Measurements from ENCODE around the gene COL18A1.
"Not testable (repeated sequence)": the region's sequence is repeated elsewhere in the genome, so short reads cannot be mapped to it uniquely, and the experiment has no call there.

Gene COL18A1

GRCh38 chr21:45529785-45530422 is 124.9 kb downstream of the COL18A1 start:
- TF ChIP-seq ZNF70 (CRISPR knock-in tag; IDR thresholded peaks at IDR 0.05) (no peak), OSR1 (CRISPR knock-in tag; IDR thresholded peaks at IDR 0.05) (no peak), POU6F1 (CRISPR knock-in tag; IDR thresholded peaks at IDR 0.05; ENCODE audit: borderline replicate concordance, low read depth) (no peak), TOX (CRISPR knock-in tag; IDR thresholded peaks at IDR 0.05; ENCODE audit: borderline replicate concordance) (no peak), ZFP3 (CRISPR knock-in tag; IDR thresholded peaks at IDR 0.05) (no peak), ZNF8 (CRISPR knock-in tag; IDR thresholded peaks at IDR 0.05) (no peak), GLIS3 (CRISPR knock-in tag; IDR thresholded peaks at IDR 0.05) (no peak), PPARA (CRISPR knock-in tag; IDR thresholded peaks at IDR 0.05; ENCODE audit: borderline replicate concordance) (no peak), ESRRG (CRISPR knock-in tag; IDR thresholded peaks at IDR 0.05) (no peak), BACH2 (CRISPR knock-in tag; IDR thresholded peaks at IDR 0.05; ENCODE audit: borderline replicate concordance) (no peak), RARB (CRISPR knock-in tag; IDR thresholded peaks at IDR 0.05) (no peak), ZFP30 (CRISPR knock-in tag; IDR thresholded peaks at IDR 0.05) (no peak), ZNF565 (CRISPR knock-in tag; conservative IDR thresholded peaks at IDR 0.05; ENCODE audit: low read depth) (no peak), ARNTL (CRISPR knock-in tag; IDR thresholded peaks at IDR 0.05; ENCODE audit: borderline replicate concordance, low read depth) (no peak)
- TF ChIP-seq, protein P1, sequence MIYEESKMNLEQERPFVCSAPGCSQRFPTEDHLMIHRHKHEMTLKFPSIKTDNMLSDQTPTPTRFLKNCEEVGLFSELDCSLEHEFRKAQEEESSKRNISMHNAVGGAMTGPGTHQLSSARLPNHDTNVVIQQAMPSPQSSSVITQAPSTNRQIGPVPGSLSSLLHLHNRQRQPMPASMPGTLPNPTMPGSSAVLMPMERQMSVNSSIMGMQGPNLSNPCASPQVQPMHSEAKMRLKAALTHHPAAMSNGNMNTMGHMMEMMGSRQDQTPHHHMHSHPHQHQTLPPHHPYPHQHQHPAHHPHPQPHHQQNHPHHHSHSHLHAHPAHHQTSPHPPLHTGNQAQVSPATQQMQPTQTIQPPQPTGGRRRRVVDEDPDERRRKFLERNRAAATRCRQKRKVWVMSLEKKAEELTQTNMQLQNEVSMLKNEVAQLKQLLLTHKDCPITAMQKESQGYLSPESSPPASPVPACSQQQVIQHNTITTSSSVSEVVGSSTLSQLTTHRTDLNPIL (CRISPR knock-in tag; IDR thresholded peaks at IDR 0.05; ENCODE audit: low read depth): no peak
- TF ChIP-seq, protein P2, sequence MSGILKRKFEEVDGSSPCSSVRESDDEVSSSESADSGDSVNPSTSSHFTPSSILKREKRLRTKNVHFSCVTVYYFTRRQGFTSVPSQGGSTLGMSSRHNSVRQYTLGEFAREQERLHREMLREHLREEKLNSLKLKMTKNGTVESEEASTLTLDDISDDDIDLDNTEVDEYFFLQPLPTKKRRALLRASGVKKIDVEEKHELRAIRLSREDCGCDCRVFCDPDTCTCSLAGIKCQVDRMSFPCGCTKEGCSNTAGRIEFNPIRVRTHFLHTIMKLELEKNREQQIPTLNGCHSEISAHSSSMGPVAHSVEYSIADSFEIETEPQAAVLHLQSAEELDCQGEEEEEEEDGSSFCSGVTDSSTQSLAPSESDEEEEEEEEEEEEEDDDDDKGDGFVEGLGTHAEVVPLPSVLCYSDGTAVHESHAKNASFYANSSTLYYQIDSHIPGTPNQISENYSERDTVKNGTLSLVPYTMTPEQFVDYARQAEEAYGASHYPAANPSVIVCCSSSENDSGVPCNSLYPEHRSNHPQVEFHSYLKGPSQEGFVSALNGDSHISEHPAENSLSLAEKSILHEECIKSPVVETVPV (CRISPR knock-in tag; IDR thresholded peaks at IDR 0.05): no peak
- TF ChIP-seq, protein P3, sequence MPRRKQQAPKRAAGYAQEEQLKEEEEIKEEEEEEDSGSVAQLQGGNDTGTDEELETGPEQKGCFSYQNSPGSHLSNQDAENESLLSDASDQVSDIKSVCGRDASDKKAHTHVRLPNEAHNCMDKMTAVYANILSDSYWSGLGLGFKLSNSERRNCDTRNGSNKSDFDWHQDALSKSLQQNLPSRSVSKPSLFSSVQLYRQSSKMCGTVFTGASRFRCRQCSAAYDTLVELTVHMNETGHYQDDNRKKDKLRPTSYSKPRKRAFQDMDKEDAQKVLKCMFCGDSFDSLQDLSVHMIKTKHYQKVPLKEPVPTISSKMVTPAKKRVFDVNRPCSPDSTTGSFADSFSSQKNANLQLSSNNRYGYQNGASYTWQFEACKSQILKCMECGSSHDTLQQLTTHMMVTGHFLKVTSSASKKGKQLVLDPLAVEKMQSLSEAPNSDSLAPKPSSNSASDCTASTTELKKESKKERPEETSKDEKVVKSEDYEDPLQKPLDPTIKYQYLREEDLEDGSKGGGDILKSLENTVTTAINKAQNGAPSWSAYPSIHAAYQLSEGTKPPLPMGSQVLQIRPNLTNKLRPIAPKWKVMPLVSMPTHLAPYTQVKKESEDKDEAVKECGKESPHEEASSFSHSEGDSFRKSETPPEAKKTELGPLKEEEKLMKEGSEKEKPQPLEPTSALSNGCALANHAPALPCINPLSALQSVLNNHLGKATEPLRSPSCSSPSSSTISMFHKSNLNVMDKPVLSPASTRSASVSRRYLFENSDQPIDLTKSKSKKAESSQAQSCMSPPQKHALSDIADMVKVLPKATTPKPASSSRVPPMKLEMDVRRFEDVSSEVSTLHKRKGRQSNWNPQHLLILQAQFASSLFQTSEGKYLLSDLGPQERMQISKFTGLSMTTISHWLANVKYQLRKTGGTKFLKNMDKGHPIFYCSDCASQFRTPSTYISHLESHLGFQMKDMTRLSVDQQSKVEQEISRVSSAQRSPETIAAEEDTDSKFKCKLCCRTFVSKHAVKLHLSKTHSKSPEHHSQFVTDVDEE (CRISPR knock-in tag; IDR thresholded peaks at IDR 0.05): no peak
- ATAC-seq: no peak

- ATAC-seq: no peak
- TF ChIP-seq ZFP3 (CRISPR knock-in tag; IDR thresholded peaks at IDR 0.05): no peak
- TF ChIP-seq, protein P2 (CRISPR knock-in tag; IDR thresholded peaks at IDR 0.05): no peak
- no peak for TF ChIP-seq GLIS3 (CRISPR knock-in tag; IDR thresholded peaks at IDR 0.05)
- no peak for TF ChIP-seq ARNTL (CRISPR knock-in tag; IDR thresholded peaks at IDR 0.05; ENCODE audit: borderline replicate concordance, low read depth)
- TF ChIP-seq BACH2 (CRISPR knock-in tag; IDR thresholded peaks at IDR 0.05; ENCODE audit: borderline replicate concordance): no peak
- TF ChIP-seq POU6F1 (CRISPR knock-in tag; IDR thresholded peaks at IDR 0.05; ENCODE audit: borderline replicate concordance, low read depth): no peak
- TF ChIP-seq TCF4 (CRISPR knock-in tag; IDR thresholded peaks at IDR 0.05; ENCODE audit: borderline replicate concordance): no peak
- no peak for TF ChIP-seq TOX (CRISPR knock-in tag; IDR thresholded peaks at IDR 0.05; ENCODE audit: borderline replicate concordance)
- TF ChIP-seq, protein P3 (CRISPR knock-in tag; IDR thresholded peaks at IDR 0.05): no peak
- no peak for TF ChIP-seq ZC3H10 (CRISPR knock-in tag; IDR thresholded peaks at IDR 0.05)
- no peak for TF ChIP-seq OSR1 (CRISPR knock-in tag; IDR thresholded peaks at IDR 0.05)
- TF ChIP-seq, protein P1 (CRISPR knock-in tag; IDR thresholded peaks at IDR 0.05; ENCODE audit: low read depth): no peak
- no peak for TF ChIP-seq ZFP30 (CRISPR knock-in tag; IDR thresholded peaks at IDR 0.05)
- TF ChIP-seq RARB (CRISPR knock-in tag; IDR thresholded peaks at IDR 0.05): no peak
- no peak for TF ChIP-seq ISL1 (CRISPR knock-in tag; IDR thresholded peaks at IDR 0.05)
- no peak for TF ChIP-seq ZNF8 (CRISPR knock-in tag; IDR thresholded peaks at IDR 0.05)
- no peak for TF ChIP-seq ESRRG (CRISPR knock-in tag; IDR thresholded peaks at IDR 0.05)
- no peak for TF ChIP-seq CSDC2 (CRISPR knock-in tag; IDR thresholded peaks at IDR 0.05)
- TF ChIP-seq ZNF70 (CRISPR knock-in tag; IDR thresholded peaks at IDR 0.05): no peak
These were observed 125.6 kb downstream of the COL18A1 start for GRCh38 chr21:45530423-45531113.

- not testable (repeated sequence) for ATAC-seq
These were observed 126.1 kb downstream of the COL18A1 start for GRCh38 chr21:45531114-45531392.
